Erythroblast (primary cell): ENCODE data around the gene ZNF423.

Source experiments
- GATA1 ChIP-seq: IDR thresholded peaks from 2 replicates; pipeline ENCODE4 v1.6.1; 2011; ENCODE audit warnings: low read depth, mild to moderate bottlenecking, control low read depth, low read length, moderate library complexity
- POLR2A ChIP-seq: IDR thresholded peaks from 2 replicates; pipeline ENCODE4 v1.6.1; 2011; ENCODE audit warnings: mild to moderate bottlenecking, low read length

- no peak for TF ChIP-seq POLR2A
- TF ChIP-seq GATA1 = no peak
Observed at GRCh38 chr16:49825041-49825440, 30.9 kb downstream of the ZNF423 start.
